HG03342 (cell line): Measurements from ENCODE around the gene D2HGDH.

Experiments
- ATAC-seq: cut with Tn5 transposase; IDR thresholded peaks from one replicate; pipeline ENCODE4 v1.9.1; 2021; ENCODE audit warnings: mild to moderate bottlenecking, moderate library complexity; ENCODE audit not compliant: unreplicated experiment

D2HGDH gene

GRCh38 chr2:241734467-241735208 is at the start of gene D2HGDH:
Gene D2HGDH, plus strand, starts transcription at chr2:241734630. Its CDS starts 595 bp downstream, at chr2:241735225.
- peak; percentile 77 for ATAC-seq

DNA sequence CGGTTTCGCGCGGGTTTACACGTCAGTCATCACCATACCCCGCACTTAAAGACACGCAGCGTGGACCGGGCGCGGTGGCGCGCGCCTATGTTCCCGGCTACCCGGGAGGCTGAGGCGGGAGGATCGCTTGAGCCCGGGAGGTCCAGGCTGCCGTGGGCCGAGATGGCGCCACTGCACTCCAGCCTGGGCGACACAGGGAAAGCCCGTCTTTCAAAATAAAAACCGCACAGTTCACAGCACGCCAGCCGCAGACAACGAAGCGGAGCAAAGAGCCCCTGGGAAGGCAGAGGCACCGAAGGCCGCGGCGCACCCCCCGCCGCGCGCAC is 48.1 kb upstream of the D2HGDH start:
- ATAC-seq = peak; percentile 13

DNA sequence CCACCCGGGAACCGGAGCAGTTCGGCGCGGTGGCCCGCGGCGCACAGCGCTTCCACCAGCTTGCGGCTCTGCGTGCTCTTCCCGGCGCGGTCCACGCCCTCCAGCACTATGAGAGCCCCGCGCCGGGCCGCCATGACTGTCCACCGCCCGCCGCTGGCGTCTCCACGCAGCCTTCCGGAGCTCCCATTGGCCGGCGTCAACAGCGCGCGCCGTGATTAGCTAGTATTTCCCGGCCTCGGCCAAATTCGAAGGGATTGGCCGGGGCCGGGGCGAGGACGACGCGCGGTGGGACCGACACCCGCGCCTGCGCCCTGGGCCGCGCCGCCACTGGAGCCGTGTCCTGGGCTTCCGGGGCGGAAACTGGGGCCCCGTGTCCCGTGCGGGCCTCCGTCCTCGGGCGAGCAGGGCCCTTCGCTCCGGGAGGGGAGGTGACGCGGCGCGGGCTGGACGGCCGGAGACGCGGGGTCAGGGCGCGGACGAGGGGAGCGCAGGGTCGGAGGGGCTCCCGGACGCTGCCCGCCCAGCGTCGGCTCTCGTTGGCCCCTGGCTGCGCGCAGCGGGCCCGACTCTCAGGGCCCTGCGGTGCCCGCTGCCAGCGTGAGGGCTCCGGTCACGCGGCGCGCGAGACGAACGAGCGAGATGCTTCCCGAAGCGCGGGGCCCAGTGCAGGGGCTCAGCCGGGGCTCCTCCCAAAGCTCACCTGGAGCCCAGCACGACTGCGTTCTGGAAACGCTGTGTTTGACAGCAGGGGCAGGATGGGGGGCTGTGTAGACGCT is 47.6 kb upstream of the D2HGDH start, which contains the start of gene DTYMK:
DTYMK (minus strand) TSS at position 166 of the 776 bp plus-strand sequence; CDS start at position 134, 32 bp downstream.
- ATAC-seq = peak; percentile 93

DNA sequence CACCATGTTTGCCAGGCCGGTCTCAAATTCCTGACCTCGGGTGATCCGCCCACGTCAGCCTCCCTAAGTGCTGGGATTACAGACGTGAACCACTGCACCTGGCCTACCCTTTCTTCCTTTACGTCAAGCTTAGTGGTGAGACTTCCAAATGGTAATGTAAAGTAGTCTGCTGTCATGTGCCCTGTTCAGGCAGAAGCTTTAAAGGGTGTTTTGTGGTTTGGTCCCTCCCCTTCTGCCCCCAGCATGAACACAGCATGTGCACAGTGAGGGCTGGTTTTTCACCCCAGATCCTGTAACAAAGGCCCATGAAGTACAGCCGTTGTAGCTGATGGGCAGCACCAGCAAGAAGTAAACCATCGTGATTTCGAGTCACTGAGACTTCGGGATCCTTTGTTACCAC is 45.1 kb upstream of the D2HGDH start:
- ATAC-seq = no peak

DNA sequence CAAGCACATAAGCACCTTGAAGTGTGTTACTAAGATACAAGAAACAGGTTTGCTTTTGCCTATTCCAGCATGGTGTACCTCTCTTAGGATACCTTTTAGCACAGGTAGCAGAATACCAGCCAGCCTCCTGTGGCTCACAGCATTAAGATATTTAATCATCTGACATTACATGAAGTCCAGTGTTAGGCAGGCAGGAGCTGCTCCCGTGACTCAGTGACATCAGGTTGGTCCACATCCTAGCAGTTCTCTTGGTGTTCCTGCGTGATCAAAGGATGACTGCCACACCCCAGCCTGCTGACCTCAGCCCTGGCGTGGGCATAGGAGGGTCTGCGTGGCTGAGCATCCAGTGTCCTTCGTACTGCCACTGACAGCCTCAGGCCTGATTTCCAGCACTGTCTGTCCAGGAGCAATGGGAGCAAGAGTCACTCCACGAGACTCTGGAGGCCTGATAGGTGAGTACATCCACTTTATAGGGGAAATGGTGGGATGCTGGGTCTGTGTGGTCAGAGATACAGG is 44.2 kb upstream of the D2HGDH start:
- ATAC-seq = no peak

- no peak for ATAC-seq
These were observed 42.0 kb upstream of the D2HGDH start for GRCh38 chr2:241692448-241692847.

DNA sequence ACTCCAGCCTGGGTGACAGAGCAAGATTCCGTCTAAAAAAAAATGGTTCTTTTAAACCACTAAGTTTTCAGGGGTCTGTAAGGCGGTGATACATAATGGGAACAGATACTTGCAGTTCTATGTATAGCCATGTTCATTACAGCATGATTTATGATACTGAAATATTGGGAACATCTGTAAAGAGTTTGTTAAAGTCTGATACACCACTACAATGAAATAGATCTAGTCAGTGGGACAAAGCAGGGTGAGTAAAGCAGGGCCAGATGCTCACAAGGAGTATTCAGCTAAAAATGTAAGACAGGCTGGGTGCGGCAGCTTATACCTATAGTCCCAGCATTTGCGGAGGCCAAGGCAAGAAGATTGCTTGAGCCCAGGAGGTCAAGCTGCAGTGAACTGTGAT is 38.8 kb upstream of the D2HGDH start:
- no peak for ATAC-seq

DNA sequence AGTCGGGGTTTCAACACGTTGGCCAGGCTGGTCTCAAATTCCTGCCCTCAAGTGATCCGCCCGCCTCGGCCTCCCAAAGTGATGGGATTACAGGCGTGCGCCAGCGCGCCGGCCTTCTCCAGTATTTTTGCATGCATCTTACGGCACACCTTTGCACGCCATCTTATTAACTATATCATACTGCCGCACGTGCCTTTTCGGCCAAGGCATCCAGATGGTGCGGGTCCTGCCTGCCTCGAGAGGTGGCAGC is 33.4 kb upstream of the D2HGDH start:
- ATAC-seq = no peak

DNA sequence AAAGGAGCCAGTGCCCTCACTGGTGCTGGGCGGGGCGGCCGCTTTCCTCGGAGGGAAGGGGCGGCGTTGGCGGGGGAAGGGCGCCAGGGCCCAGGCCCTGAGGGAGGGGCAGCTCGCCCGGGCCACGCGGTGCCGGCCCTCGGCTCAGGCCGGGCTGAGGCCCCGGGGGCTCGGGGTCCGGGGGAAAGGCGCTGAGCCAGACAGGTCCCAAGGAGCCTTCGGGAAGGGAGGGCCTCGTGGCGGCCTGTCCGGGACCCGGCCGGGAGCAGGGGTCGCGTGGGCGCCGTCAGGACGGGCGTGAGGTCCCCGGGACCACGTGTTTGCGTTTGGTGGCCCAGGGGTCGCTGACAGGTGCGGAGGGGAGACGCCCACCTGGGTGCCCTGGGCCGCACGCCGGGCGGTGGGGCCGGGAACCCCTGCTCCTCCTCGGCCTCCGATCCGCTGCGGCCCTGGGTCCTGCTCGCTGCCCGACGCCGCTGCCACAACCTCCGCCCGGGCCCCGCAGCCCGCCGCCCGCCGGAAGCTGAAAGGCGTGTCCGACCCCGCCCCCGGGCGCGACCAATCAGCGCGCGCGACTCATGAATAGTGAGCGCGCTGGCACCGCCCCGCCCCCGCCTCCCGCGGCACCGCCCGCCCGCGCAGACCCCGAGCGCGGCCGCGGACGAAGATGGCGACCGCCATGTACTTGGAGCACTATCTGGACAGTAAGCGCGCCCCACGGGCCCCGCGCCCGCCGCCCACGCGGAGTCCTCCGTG is 32.9 kb upstream of the D2HGDH start, which contains the start of gene ING5:
ING5 (plus strand) TSS at position 641 of the 756 bp plus-strand sequence; CDS start at position 668, 27 bp downstream.
- ATAC-seq = peak; percentile 50

- peak; percentile 66 for ATAC-seq
These were observed 32.0 kb upstream of the D2HGDH start for GRCh38 chr2:241702155-241703031.

DNA sequence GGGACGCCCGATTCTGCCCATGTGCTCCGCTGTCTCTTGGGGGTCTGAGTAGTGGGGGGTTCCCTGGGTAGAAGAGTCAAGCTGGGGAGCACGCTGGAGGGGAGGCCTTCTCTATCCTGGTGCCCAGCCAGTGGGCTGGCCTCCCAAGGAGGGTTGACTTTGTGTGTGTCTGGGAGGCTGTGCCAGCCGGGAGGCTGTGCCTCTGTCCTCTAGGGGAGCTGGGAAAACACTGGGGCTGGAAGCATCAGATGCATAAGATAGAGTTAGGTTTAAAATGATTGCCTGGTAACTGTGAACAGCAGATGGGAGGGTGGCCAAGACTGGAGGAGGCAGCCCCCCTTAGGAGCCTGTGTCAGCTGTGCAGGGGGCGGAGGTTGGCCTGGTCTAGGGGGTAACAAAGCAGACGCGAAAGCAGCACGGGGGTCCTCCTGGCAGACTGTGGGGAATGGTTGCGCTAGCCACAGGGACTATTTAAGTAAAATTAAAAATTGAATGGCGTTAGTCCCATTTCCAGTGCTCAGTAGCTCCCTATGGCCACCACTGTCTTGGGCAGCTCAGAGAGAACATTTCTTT is 31.3 kb upstream of the D2HGDH start:
- ATAC-seq = no peak

GRCh38 chr2:241706537-241706936 is 27.9 kb upstream of the D2HGDH start:
- ATAC-seq = no peak

- no peak for ATAC-seq
These were observed 25.6 kb upstream of the D2HGDH start for GRCh38 chr2:241708879-241709278.

DNA sequence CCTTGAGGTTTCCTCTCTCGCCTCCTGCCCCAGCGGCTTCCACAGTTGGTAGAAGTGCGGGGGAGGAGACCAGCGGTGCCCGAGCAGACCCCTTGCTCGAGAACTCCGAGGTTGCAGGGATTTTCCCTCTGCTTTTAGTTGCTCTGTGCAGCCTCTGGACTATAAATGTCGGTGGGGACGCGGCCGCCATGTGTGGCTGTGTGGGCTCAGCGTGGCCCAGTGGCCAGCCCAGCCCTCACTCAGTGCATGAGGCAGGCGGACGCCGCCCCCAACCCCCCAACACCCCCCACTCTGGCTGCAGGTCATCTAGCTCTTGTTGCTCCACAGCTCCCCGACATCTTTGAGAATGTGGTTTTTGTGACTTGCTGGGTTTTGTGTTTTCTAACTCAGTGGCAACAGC is 15.3 kb upstream of the D2HGDH start:
- no peak for ATAC-seq

DNA sequence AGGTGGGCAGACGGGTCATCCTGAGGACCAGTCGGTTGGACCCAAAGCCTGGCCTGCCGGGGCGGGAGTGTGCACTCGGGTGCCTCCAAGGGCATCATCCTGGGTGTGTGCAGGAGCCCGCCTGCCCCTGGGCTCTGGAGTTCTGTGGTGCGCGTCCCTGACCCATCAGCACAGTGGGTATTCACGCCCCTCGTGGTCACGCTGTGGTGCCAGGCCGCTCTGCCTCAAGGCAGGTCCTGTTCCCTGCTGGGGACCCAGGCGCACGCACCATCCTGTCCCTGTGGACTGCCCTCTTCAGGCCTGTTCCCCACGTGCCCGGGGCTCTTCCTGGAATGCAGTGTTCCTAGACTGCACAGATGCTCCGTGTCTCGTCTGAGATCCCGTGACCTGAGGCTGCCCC is 14.3 kb upstream of the D2HGDH start:
- ATAC-seq = no peak

DNA sequence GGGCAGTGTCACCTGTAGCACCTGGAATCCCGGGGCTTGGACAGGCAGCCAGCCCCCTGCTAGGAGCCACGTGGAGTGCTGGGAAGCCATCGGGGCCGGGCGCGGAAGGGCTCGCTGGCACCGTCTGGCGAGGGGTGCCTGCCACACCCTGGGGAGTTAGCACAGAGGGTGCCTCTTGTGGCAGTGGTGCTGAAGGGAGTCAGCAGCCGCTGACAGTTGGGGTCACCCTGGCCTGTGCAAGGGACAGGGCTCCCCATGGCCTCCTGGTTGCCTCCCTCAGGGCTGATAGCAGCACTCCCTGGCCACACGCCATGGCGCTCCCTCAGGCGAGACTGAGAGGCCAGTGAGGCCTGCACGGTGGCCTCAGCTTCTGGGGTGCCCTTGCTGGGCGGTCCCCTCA is 13.9 kb upstream of the D2HGDH start:
- no peak for ATAC-seq

DNA sequence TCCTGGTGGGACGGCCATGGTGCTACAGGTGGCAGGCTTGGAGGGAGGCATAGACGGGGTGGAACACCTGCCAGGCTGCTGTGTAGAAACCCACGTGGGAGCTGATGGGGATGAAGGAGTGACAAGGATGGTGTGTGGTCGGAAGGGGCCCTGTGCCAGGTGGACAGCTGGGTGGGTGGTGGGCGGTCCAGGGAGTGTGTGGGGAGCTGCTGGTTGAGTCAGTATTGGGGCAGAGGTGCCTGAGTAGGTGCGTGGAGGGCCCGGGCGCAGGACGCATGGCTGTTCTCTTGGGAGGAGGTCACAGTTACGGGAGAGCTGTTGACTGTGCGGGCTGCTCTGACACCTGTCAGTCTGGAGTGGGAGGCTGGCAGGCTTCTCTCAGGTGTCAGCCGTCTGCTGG is 12.6 kb upstream of the D2HGDH start:
- no peak for ATAC-seq

GRCh38 chr2:241722896-241723454 is 11.5 kb upstream of the D2HGDH start:
- no peak for ATAC-seq

DNA sequence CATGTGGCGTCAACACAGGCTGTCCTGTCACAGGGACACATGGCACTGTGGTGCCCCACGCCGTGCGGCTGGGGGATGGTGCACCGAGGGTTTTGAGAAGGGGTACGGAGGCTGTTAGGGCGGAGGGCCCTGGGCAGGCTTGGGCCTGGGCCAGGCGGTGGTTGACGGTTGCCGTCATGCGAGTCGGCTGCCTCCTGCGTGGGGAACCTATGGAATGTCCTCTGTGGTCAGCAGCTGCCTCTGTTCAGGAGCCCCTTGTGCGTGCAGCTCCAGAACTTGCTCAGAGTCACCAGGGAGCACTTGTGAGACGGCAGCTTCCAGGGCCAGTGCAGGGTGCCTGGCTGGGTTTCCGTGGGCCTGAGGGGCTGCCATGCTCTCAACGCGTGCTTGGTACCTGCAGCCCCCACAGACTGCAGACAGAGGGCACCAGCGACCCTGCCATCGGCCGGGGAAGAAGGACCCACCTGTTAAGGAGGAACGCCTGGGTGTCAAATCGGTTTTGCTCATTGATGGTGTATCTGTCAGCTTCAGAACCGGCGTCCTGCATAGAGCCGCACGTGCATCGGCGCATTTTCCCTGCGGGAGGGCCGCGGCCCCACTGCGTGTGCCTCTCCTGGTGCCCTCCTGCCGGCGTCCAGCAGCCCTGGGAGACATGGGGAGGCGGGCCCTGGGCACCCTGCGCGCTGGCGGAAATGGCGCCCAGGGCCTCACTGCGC is 10.0 kb upstream of the D2HGDH start:
- ATAC-seq = no peak
